Psoas muscle (tissue), 8 donors: Measurements from ENCODE around the gene RAPGEF6. TPM values are rescaled to one million over a fixed set of nuclear protein-coding genes. Genes with fewer than 3 reads are reported as not detected.

Source experiments
- ATAC-seq, 4 donors: fragments of 200-7000 bp; cut with Tn5 transposase; one replicate each; pipeline ENCODE4 v1.9.1; 2020; ENCODE audit warnings: moderate library complexity in 3 of 4, mild to moderate bottlenecking in 2 of 4
- DNase-seq, 2 donors: peaks; one replicate each; pipeline ENCODE4 v3.0.0-alpha.2; 2020
- H3K27ac ChIP-seq: fragments of 200-600 bp; one replicate; pipeline ENCODE4 v1.8.0; 2022
- H3K27me3 ChIP-seq, 3 donors: fragments of 200-600 bp in 1 of 3; one replicate each; pipeline versions ENCODE4 v1.6.1 to v1.8.0; 2013 to 2022; ENCODE audit warnings: low read length in 2 of 3, mild to moderate bottlenecking in 2 of 3, moderate library complexity in 1 of 3; ENCODE audit not compliant: insufficient read depth in 3 of 3
- H3K36me3 ChIP-seq, 2 donors: fragments of 200-600 bp in 1 of 2; one replicate each; pipeline versions ENCODE4 v1.6.1 to v1.8.0; 2013 to 2022; ENCODE audit warnings: low read depth in 1 of 2, mild to moderate bottlenecking in 1 of 2, moderate library complexity in 1 of 2; ENCODE audit not compliant: insufficient read depth in 1 of 2
- H3K4me1 ChIP-seq: fragments of 200-600 bp; one replicate; pipeline ENCODE4 v1.8.0; 2022
- H3K4me3 ChIP-seq: fragments of 200-600 bp; one replicate; pipeline ENCODE4 v1.8.0; 2022; ENCODE audit warnings: mild to moderate bottlenecking
- H3K9me3 ChIP-seq: fragments of 200-600 bp; one replicate; pipeline ENCODE4 v1.8.0; 2022
- WGBS, 3 donors: extraction: QIAGEN DNeasy Blood & Tissue Kit; methylation state at CpG; one replicate each; pipeline versions ENCODE4 v1.1.6 to v1.1.7; 2013; 5-methylcytosine and 5-hydroxymethylcytosine counted together
- intact Hi-C, 2 donors: fragments of 100-400 bp; cut with DNase I; formaldehyde crosslinking; loops; one replicate each; pipeline versions ENCODE4 v1.11.0 to v1.14.2; 2022
- polyA plus RNA-seq, 3 donors: library from polyadenylated mRNA; stranded (reverse); fragments of 200-250 nt; gene quantifications; one replicate each; pipeline ENCODE4 v1.2.3, GENCODE V29; 2013
- total RNA-seq, 4 donors: library from RNA; stranded (reverse); fragmentation: NEBNext Ultra II Directional in 2 of 4; extraction: Animal tissue kit (Norgen Biotek cat#: 25700) in 2 of 4; gene quantifications; one replicate each; pipeline versions ENCODE4 v1.2.1 to v1.2.4, GENCODE V29; 2021 to 2023
- TF ChIP-seq, protein P1 (sequence below): fragments of 200-600 bp; IDR thresholded peaks from one replicate; pipeline ENCODE4 v1.8.0; 2022; ENCODE audit warnings: antibody characterized with exemption
- donor health status: healthy with polysubstance abuse.
- donor health status: DM: no; HTN: no; CAD: no; lungs with moderate emphysema.
- donor health status: Bipolar disorder and iron deficiency.
- donor health status: healthy.
- donor health status: DM: yes; HTN: yes; CAD: no.
- donor health status: DM: no; HTN: no; CAD: no.
- donor health status: DM: no; HTN: no; CAD: no.
- donor health status: DM: yes; HTN: yes; CAD: no.

RAPGEF6 gene
- total and polyA plus RNA-seq, 7 donors = 1.7 to 14.1 (median 6.9) TPM

DNA sequence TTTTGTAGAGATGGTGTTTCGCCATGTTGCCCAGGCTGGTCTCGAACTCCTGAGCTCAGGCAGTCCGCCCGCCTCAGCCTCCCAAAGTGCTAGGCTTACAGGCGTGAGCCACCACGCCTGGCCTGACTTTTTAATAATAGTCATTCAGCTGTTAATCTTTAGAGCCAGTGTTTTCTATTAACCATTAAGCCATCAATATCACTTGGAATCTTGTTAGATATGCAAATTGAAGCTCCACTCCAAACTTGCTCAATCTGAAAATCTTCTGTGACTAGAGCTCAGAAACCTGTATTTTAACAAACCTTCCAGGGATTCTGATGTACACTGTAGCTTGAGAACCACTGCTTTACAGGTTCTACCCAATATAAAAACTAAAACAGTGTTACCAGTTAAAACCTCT, 257.7 kb downstream of the RAPGEF6 start:
- Histone ChIP-seq H3K4me3 (no peak overlapping the region), H3K27ac (no peak overlapping the region), H3K4me1 (peaks cover 1% of the 10 kb centered on the region), H3K9me3 (no peaks in the 10 kb centered on the region), H3K27me3 (no peaks in the 10 kb centered on the region), H3K36me3 (peaks cover 0 to 3% of the 10 kb centered on the region in 2 donors)
- TF ChIP-seq, protein P1, sequence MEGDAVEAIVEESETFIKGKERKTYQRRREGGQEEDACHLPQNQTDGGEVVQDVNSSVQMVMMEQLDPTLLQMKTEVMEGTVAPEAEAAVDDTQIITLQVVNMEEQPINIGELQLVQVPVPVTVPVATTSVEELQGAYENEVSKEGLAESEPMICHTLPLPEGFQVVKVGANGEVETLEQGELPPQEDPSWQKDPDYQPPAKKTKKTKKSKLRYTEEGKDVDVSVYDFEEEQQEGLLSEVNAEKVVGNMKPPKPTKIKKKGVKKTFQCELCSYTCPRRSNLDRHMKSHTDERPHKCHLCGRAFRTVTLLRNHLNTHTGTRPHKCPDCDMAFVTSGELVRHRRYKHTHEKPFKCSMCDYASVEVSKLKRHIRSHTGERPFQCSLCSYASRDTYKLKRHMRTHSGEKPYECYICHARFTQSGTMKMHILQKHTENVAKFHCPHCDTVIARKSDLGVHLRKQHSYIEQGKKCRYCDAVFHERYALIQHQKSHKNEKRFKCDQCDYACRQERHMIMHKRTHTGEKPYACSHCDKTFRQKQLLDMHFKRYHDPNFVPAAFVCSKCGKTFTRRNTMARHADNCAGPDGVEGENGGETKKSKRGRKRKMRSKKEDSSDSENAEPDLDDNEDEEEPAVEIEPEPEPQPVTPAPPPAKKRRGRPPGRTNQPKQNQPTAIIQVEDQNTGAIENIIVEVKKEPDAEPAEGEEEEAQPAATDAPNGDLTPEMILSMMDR = no peak
- DNase-seq (no peak), ATAC-seq (no peak)
- WGBS, 3 donors = 98 to 99% (median 98%) methylated on average over 6 of the region's 6 CpGs
- intact Hi-C loops = no loop called here

DNA sequence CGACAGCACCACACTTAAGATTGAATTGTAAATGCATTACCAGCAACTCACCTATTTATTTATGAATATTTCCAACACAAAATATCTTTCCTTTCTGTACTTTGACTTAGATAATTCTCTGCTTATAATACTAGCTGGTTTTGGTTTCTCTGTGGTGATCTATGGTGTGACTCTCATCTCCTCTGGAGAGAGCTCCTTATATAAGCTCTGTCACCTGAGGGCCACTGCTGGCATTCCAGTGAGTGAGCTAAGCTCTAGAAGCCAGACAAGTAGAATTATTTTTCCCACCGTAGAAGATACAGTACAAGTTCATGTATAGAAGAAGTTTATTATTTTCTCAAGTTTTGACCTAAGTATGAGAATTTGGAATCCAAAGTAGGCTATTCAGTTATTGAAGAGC, 259.7 kb downstream of the RAPGEF6 start:
- intact Hi-C loops = no loop called here

More for the DNA sequence above, 259.7 kb downstream of the RAPGEF6 start:
- Histone ChIP-seq H3K27me3 (no peaks in the 10 kb centered on the region), H3K4me1 (no peaks in the 10 kb centered on the region), H3K4me3 (no peak overlapping the region), H3K27ac (no peak overlapping the region), H3K9me3 (no peaks in the 10 kb centered on the region), H3K36me3 (no peaks in the 10 kb centered on the region)
- ATAC-seq (no peak), DNase-seq (no peak)
- TF ChIP-seq, protein P1 = no peak
- WGBS, 3 donors = 82 to 84% (median 84%) methylated on average over 2 of the region's 2 CpGs

Other genes with a start within 250 kb of the RAPGEF6 start
- 10 to 100 TPM; 19.0 to 45.2 (median 30.1) TPM for gene FNIP1, start 161.8 kb upstream of the RAPGEF6 start, total RNA-seq
- 10 to 100 TPM in 1 of 3 donors, 1 to 10 TPM in 2; 6.4 to 25.0 (median 9.2) TPM for gene FNIP1, start 161.8 kb upstream of the RAPGEF6 start, polyA plus RNA-seq